HepG2 (cell line): Measurements from ENCODE around the gene MTA1. TPM values are rescaled to one million over a fixed set of nuclear protein-coding genes. Genes with fewer than 3 reads are reported as not detected.

Source experiments
- ATF7 ChIP-seq, 2 experiments: fragments of 450-650 bp in 1 of 2; sonication (generic) in 1 of 2; formaldehyde crosslinking in 1 of 2; IDR thresholded peaks; 2 replicates each; pipeline versions ENCODE4 v1.4.0 to v1.6.1; 2016 to 2020; ENCODE audit warnings: antibody characterized with exemption in 1 of 2, mild to moderate bottlenecking in 1 of 2, missing genetic modification reagents in 1 of 2
- BRCA1 ChIP-seq: sonication (generic); formaldehyde crosslinking; IDR thresholded peaks from 2 replicates; pipeline ENCODE4 v1.4.0; 2020; ENCODE audit warnings: missing genetic modification reagents
- BRD4 ChIP-seq: sonication (generic); formaldehyde crosslinking; IDR thresholded peaks from 2 replicates; pipeline ENCODE4 v1.4.0; 2020; ENCODE audit warnings: missing genetic modification reagents
- FOXK2 ChIP-seq: fragments of 450-650 bp; IDR thresholded peaks from 2 replicates; pipeline ENCODE4 v1.6.1; 2016
- GLI4 ChIP-seq: sonication (generic); formaldehyde crosslinking; IDR thresholded peaks from 2 replicates; pipeline ENCODE4 v1.5.1; 2020; ENCODE audit warnings: missing genetic modification reagents, mild to moderate bottlenecking, moderate library complexity, borderline replicate concordance
- MXI1 ChIP-seq: IDR thresholded peaks from 3 replicates; pipeline ENCODE4 v1.6.1; 2012; ENCODE audit warnings: low read depth, low read length, inconsistent platforms, borderline replicate concordance
- NFIB ChIP-seq: sonication (generic); formaldehyde crosslinking; IDR thresholded peaks from 2 replicates; pipeline ENCODE4 v1.9.0; 2021; ENCODE audit warnings: missing genetic modification reagents, mild to moderate bottlenecking, borderline replicate concordance
- PHF5A ChIP-seq: IDR thresholded peaks from one replicate; pipeline ENCODE4 v1.6.1; 2018; ENCODE audit warnings: low read depth, missing genetic modification reagents; ENCODE audit not compliant: unreplicated experiment
- RCOR2 ChIP-seq: IDR thresholded peaks from 2 replicates; pipeline ENCODE4 v1.6.1; 2016; ENCODE audit warnings: missing biosample characterization, missing genetic modification reagents
- RXRB ChIP-seq: IDR thresholded peaks from 2 replicates; pipeline ENCODE4 v1.6.1; 2016; ENCODE audit warnings: borderline replicate concordance, missing genetic modification reagents, missing compliant biosample characterization
- TAF1 ChIP-seq: sonication (generic); formaldehyde crosslinking; IDR thresholded peaks from 2 replicates; pipeline ENCODE4 v1.4.0; 2020; ENCODE audit warnings: missing genetic modification reagents
- ZNF205 ChIP-seq: IDR thresholded peaks from 2 replicates; pipeline ENCODE4 v1.6.1; 2018; ENCODE audit warnings: missing biosample characterization, missing genetic modification reagents
- ZNF335 ChIP-seq: sonication (generic); formaldehyde crosslinking; IDR thresholded peaks from 2 replicates; pipeline ENCODE4 v1.4.0; 2020; ENCODE audit warnings: missing genetic modification reagents
- ZNF460 ChIP-seq: sonication (generic); formaldehyde crosslinking; IDR thresholded peaks from 2 replicates; pipeline ENCODE4 v1.5.1; 2020; ENCODE audit warnings: missing genetic modification reagents, mild to moderate bottlenecking, borderline replicate concordance
- ZNF513 ChIP-seq: sonication (generic); formaldehyde crosslinking; conservative IDR thresholded peaks from 2 replicates; pipeline ENCODE4 v1.5.0; 2020; ENCODE audit warnings: missing genetic modification reagents
- ZNF546 ChIP-seq: sonication (generic); formaldehyde crosslinking; conservative IDR thresholded peaks from 2 replicates; pipeline ENCODE4 v1.8.1; 2023; ENCODE audit warnings: mild to moderate bottlenecking, missing genetic modification reagents
- ZNF557 ChIP-seq: sonication (generic); formaldehyde crosslinking; IDR thresholded peaks from 2 replicates; pipeline ENCODE4 v1.4.0; 2020; ENCODE audit warnings: missing genetic modification reagents
- ZSCAN5A ChIP-seq: sonication (generic); formaldehyde crosslinking; IDR thresholded peaks from 2 replicates; pipeline ENCODE4 v1.8.0; 2022; ENCODE audit warnings: mild to moderate bottlenecking, missing genetic modification reagents, borderline replicate concordance
- polyA plus RNA-seq, 8 experiments: library from polyadenylated mRNA; depleted of rRNA in 3 of 8; stranded (reverse) in 7 of 8; unstranded in 1 of 8; fragments of >200 nt; fragmentation: Illumina TruSeq in 4 of 8; extraction: Trizol in 4 of 8; gene quantifications; 2 replicates each; pipeline versions ENCODE4 v1.2.1 to v1.2.3, GENCODE V29; 2011 to 2016; ENCODE audit warnings: low read depth in 4 of 8, missing spikeins in 1 of 8, mixed read lengths in 1 of 8; ENCODE audit not compliant: insufficient read depth in 1 of 8
- total RNA-seq, 5 experiments: library from RNA; depleted of rRNA; stranded (reverse); fragments of >200 nt; fragmentation: Illumina TruSeq; extraction: Trizol; gene quantifications; 2 replicates each; pipeline ENCODE4 v1.2.3, GENCODE V29; 2016; ENCODE audit warnings: low read depth in 1 of 5
- TF ChIP-seq, protein P1 (sequence below): sonication (generic); formaldehyde crosslinking; IDR thresholded peaks from 2 replicates; pipeline ENCODE4 v1.5.0; 2020; ENCODE audit warnings: missing genetic modification reagents
- TF ChIP-seq, protein P2 (sequence below): IDR thresholded peaks from 2 replicates; pipeline ENCODE4 v1.6.1; 2016
- TF ChIP-seq, protein P3 (sequence below): sonication (generic); formaldehyde crosslinking; IDR thresholded peaks from 2 replicates; pipeline ENCODE4 v1.9.0; 2021; ENCODE audit warnings: missing genetic modification reagents, borderline replicate concordance
- TF ChIP-seq, protein P4 (sequence below): sonication (generic); formaldehyde crosslinking; IDR thresholded peaks from 2 replicates; pipeline ENCODE4 v1.4.0; 2020; ENCODE audit warnings: low read depth, mild to moderate bottlenecking, missing genetic modification reagents
- TF ChIP-seq, protein P5 (sequence below): sonication (generic); formaldehyde crosslinking; IDR thresholded peaks from 2 replicates; pipeline ENCODE4 v1.8.0; 2022; ENCODE audit warnings: mild to moderate bottlenecking, missing genetic modification reagents, moderate library complexity

MTA1 gene
- total and polyA plus RNA-seq, 2 of the 13 experiments (the other 11 are each of a cell fraction or from before 2014, with no cell fraction given): 35.2 to 85.8 TPM

GRCh38 chr14:105485739-105486162, 66.1 kb downstream of the MTA1 start (continued):
- TF ChIP-seq, protein P1, sequence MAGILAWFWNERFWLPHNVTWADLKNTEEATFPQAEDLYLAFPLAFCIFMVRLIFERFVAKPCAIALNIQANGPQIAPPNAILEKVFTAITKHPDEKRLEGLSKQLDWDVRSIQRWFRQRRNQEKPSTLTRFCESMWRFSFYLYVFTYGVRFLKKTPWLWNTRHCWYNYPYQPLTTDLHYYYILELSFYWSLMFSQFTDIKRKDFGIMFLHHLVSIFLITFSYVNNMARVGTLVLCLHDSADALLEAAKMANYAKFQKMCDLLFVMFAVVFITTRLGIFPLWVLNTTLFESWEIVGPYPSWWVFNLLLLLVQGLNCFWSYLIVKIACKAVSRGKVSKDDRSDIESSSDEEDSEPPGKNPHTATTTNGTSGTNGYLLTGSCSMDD: no peak
- no peak for TF ChIP-seq BRCA1 (CRISPR knock-in tag)
- TF ChIP-seq, protein P2, sequence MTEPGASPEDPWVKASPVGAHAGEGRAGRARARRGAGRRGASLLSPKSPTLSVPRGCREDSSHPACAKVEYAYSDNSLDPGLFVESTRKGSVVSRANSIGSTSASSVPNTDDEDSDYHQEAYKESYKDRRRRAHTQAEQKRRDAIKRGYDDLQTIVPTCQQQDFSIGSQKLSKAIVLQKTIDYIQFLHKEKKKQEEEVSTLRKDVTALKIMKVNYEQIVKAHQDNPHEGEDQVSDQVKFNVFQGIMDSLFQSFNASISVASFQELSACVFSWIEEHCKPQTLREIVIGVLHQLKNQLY (CRISPR knock-in tag): no peak
- TF ChIP-seq NFIB (CRISPR knock-in tag): no peak
- TF ChIP-seq ZNF335 (CRISPR knock-in tag): 0 out of 2 replicates have a peak, but pooled peaks have one; percentile 23
- TF ChIP-seq, protein P3, sequence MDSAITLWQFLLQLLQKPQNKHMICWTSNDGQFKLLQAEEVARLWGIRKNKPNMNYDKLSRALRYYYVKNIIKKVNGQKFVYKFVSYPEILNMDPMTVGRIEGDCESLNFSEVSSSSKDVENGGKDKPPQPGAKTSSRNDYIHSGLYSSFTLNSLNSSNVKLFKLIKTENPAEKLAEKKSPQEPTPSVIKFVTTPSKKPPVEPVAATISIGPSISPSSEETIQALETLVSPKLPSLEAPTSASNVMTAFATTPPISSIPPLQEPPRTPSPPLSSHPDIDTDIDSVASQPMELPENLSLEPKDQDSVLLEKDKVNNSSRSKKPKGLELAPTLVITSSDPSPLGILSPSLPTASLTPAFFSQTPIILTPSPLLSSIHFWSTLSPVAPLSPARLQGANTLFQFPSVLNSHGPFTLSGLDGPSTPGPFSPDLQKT (CRISPR knock-in tag): no peak
- TF ChIP-seq ZNF460 (CRISPR knock-in tag): no peak
- TF ChIP-seq, protein P4, sequence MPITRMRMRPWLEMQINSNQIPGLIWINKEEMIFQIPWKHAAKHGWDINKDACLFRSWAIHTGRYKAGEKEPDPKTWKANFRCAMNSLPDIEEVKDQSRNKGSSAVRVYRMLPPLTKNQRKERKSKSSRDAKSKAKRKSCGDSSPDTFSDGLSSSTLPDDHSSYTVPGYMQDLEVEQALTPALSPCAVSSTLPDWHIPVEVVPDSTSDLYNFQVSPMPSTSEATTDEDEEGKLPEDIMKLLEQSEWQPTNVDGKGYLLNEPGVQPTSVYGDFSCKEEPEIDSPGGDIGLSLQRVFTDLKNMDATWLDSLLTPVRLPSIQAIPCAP: no peak
- TF ChIP-seq ZNF513: no peak
- TF ChIP-seq TAF1 (CRISPR knock-in tag): 0 out of 2 replicates have a peak, but pooled peaks have one; percentile 39
- TF ChIP-seq RCOR2 (CRISPR knock-in tag): no peak
- no peak for TF ChIP-seq ZSCAN5A (CRISPR knock-in tag)
- TF ChIP-seq, protein P5, sequence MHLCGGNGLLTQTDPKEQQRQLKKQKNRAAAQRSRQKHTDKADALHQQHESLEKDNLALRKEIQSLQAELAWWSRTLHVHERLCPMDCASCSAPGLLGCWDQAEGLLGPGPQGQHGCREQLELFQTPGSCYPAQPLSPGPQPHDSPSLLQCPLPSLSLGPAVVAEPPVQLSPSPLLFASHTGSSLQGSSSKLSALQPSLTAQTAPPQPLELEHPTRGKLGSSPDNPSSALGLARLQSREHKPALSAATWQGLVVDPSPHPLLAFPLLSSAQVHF: no peak
- TF ChIP-seq RXRB (CRISPR knock-in tag): peak; percentile 37; the same call in 1 of the 2 replicates
- 0 out of 2 replicates have a peak, but pooled peaks have one; percentile 28 for TF ChIP-seq ZNF205 (CRISPR knock-in tag)
- no peak for TF ChIP-seq GLI4 (CRISPR knock-in tag)
- no peak for TF ChIP-seq ATF7 (IDR thresholded peaks at IDR 0.05)
- TF ChIP-seq ATF7 (CRISPR knock-in tag; IDR thresholded peaks at IDR 0.05): no peak
- no peak for TF ChIP-seq FOXK2
- TF ChIP-seq MXI1: peak; percentile 22; the same call in 1 of the 3 replicates
- no peak for TF ChIP-seq BRD4 (CRISPR knock-in tag)
- TF ChIP-seq ZNF557 (CRISPR knock-in tag): no peak
- TF ChIP-seq ZNF546 (CRISPR knock-in tag): no peak
- TF ChIP-seq PHF5A (CRISPR knock-in tag): peak; percentile 36
